IMR-90 (cell line): ENCODE data around the gene HLA-DPA1. TPM values are rescaled to one million over a fixed set of nuclear protein-coding genes. Genes with fewer than 3 reads are reported as not detected.

Experiments
- ATAC-seq: fragments of 200-7000 bp; cut with Tn5 transposase; 2 replicates; pipeline ENCODE4 v1.9.1; 2020; ENCODE audit warnings: low read depth, mild to moderate bottlenecking, moderate library complexity
- BruUV-seq: library from RNA; stranded (reverse); fragments of 400-500 nt; replicated peaks from 2 replicates; lab custom pipeline; 2021; lab: Mats Ljungman, UMichigan
- CTCF ChIA-PET: fragments of 300-600 bp; formaldehyde crosslinking; extraction: SDS; loops from one replicate; lab custom pipeline; 2021; ENCODE audit warnings: antibody characterized with exemption; lab: Yijun Ruan, JAX
- POLR2A ChIA-PET: fragments of 300-600 bp; sonication (Branson Sonifier 250); formaldehyde crosslinking; loops from one replicate; lab custom pipeline; 2022; ENCODE audit warnings: antibody characterized with exemption; ENCODE audit not compliant: unreplicated experiment; lab: Charles Lee
- DNase-seq: peaks from one replicate; pipeline ENCODE4 v3.0.0; 2013
- H2AFZ ChIP-seq: replicated peaks from 2 replicates; pipeline ENCODE3; 2013; ENCODE audit warnings: low read length, mild to moderate bottlenecking; ENCODE audit not compliant: poor library complexity
- H2AK5ac ChIP-seq: 2 replicates; pipeline ENCODE4 v1.6.1; 2013; ENCODE audit warnings: low read depth, low read length, inconsistent platforms
- H2AK9ac ChIP-seq: replicated peaks from 2 replicates; pipeline ENCODE3; 2013; ENCODE audit warnings: mild to moderate bottlenecking, low read depth, low read length, moderate library complexity; ENCODE audit not compliant: poor library complexity
- H2BK120ac ChIP-seq: 2 replicates; pipeline ENCODE4 v1.6.1; 2013; ENCODE audit warnings: low read depth, low read length, inconsistent platforms
- H2BK15ac ChIP-seq: 3 replicates; pipeline ENCODE4 v1.6.1; 2013; ENCODE audit warnings: low read depth, low read length, inconsistent platforms
- H2BK20ac ChIP-seq: 2 replicates; pipeline ENCODE4 v1.6.1; 2013; ENCODE audit warnings: low read depth, mild to moderate bottlenecking, inconsistent platforms, low read length, moderate library complexity
- H2BK5ac ChIP-seq: 2 replicates; pipeline ENCODE4 v1.6.1; 2013; ENCODE audit warnings: mild to moderate bottlenecking, low read depth, low read length, inconsistent platforms; ENCODE audit not compliant: poor library complexity, severe bottlenecking
- H3K14ac ChIP-seq: replicated peaks from 2 replicates; pipeline ENCODE4 v1.6.1; 2013; ENCODE audit warnings: low read depth, low read length, inconsistent platforms
- H3K18ac ChIP-seq: 2 replicates; pipeline ENCODE4 v1.6.1; 2013; ENCODE audit warnings: low read depth, low read length, control low read depth
- H3K23ac ChIP-seq: 2 replicates; pipeline ENCODE4 v1.6.1; 2013; ENCODE audit warnings: low read depth, low read length, inconsistent platforms
- H3K27ac ChIP-seq: 2 replicates; pipeline ENCODE4 v1.5.1; 2013; ENCODE audit warnings: mild to moderate bottlenecking, control low read depth, low read length; ENCODE audit not compliant: insufficient read depth
- H3K27me3 ChIP-seq: 2 replicates; pipeline ENCODE4 v1.6.1; 2013; ENCODE audit warnings: low read length; ENCODE audit not compliant: control insufficient read depth, insufficient read depth
- H3K36me3 ChIP-seq: 2 replicates; pipeline ENCODE4 v1.6.1; 2013; ENCODE audit warnings: low read length, mixed read lengths; ENCODE audit not compliant: control insufficient read depth, insufficient read depth
- H3K4ac ChIP-seq: 2 replicates; pipeline ENCODE4 v1.6.1; 2013; ENCODE audit warnings: low read depth, low read length, inconsistent platforms
- H3K4me1 ChIP-seq: 2 replicates; pipeline ENCODE4 v1.6.1; 2013; ENCODE audit warnings: low read length, mixed read lengths; ENCODE audit not compliant: control insufficient read depth, insufficient read depth
- H3K4me2 ChIP-seq: 2 replicates; pipeline ENCODE4 v1.6.1; 2013; ENCODE audit warnings: low read depth, mild to moderate bottlenecking, control low read depth, low read length, moderate library complexity
- H3K4me3 ChIP-seq: 2 replicates; pipeline ENCODE4 v1.5.1; 2013; ENCODE audit warnings: low read depth, mild to moderate bottlenecking, control low read depth, low read length, moderate library complexity; ENCODE audit not compliant: insufficient read depth
- H3K56ac ChIP-seq: 2 replicates; pipeline ENCODE4 v1.6.1; 2013; ENCODE audit warnings: low read length, inconsistent platforms; ENCODE audit not compliant: insufficient read depth; ENCODE audit errors: extremely low read depth
- H3K79me1 ChIP-seq, 2 experiments: 2 replicates each; pipeline ENCODE4 v1.6.1; 2013; ENCODE audit warnings: low read length in 2 of 2, inconsistent platforms in 1 of 2, low read depth in 1 of 2
- H3K9ac ChIP-seq: 2 replicates; pipeline ENCODE4 v1.6.1; 2013; ENCODE audit warnings: low read depth, low read length, control low read depth
- H3K9me1 ChIP-seq: 2 replicates; pipeline ENCODE4 v1.6.1; 2013; ENCODE audit warnings: low read length, inconsistent platforms; ENCODE audit not compliant: insufficient read depth
- H3K9me3 ChIP-seq: 2 replicates; pipeline ENCODE4 v1.6.1; 2013; ENCODE audit warnings: low read length; ENCODE audit not compliant: control insufficient read depth, insufficient read depth
- H4K20me1 ChIP-seq: 2 replicates; pipeline ENCODE4 v1.6.1; 2013; ENCODE audit warnings: low read length, inconsistent platforms; ENCODE audit not compliant: insufficient read depth
- H4K5ac ChIP-seq: 2 replicates; pipeline ENCODE4 v1.6.1; 2013; ENCODE audit warnings: mild to moderate bottlenecking, low read depth, low read length, control low read depth
- H4K8ac ChIP-seq, 2 experiments: 2 replicates each; pipeline ENCODE4 v1.6.1; 2013; ENCODE audit warnings: low read depth in 2 of 2, low read length in 2 of 2, control low read depth in 1 of 2, inconsistent platforms in 1 of 2
- H4K91ac ChIP-seq: 2 replicates; pipeline ENCODE4 v1.6.1; 2013; ENCODE audit warnings: low read depth, low read length, inconsistent platforms; ENCODE audit not compliant: insufficient read depth
- MAFK ChIP-seq: IDR thresholded peaks from 2 replicates; pipeline ENCODE4 v1.6.1; 2012; ENCODE audit warnings: low read depth, low read length, improper control_type of control experiment
- MAZ ChIP-seq: IDR thresholded peaks from 2 replicates; pipeline ENCODE4 v1.6.1; 2012; ENCODE audit warnings: low read depth, mild to moderate bottlenecking, low read length, improper control_type of control experiment, moderate library complexity, borderline replicate concordance
- NFE2L2 ChIP-seq: fragments of 150-350 bp; IDR thresholded peaks from 2 replicates; pipeline ENCODE4 v1.6.1; 2016; ENCODE audit warnings: low read depth, mild to moderate bottlenecking, low read length
- dilution Hi-C: fragments of 300-500 bp; cut with HindIII; formaldehyde crosslinking; loops from one replicate; pipeline ENCODE4 v1.14.3; 2018; ENCODE audit warnings: low sequenced_read_pairs; ENCODE audit not compliant: unreplicated experiment
- in situ Hi-C: fragments of 300-500 bp; cut with MboI; formaldehyde crosslinking; loops from 3 replicates; pipeline ENCODE4 v1.14.3; 2019; ENCODE audit warnings: low sequenced_read_pairs, inconsistent platforms, mixed read lengths
- intact Hi-C: fragments of 100-400 bp; cut with micrococcal nuclease; formaldehyde crosslinking; loops from 2 replicates; pipeline ENCODE4 v1.10.0; 2022
- polyA plus RNA-seq, 3 experiments: library from polyadenylated mRNA; depleted of rRNA; stranded (reverse); fragments of >200 nt; gene quantifications; 2 replicates each; pipeline ENCODE4 v1.2.3, GENCODE V29; 2012; ENCODE audit warnings: low replicate concordance in 1 of 3
- total RNA-seq: library from RNA; depleted of rRNA; stranded (reverse); fragments of >200 nt; gene quantifications from 2 replicates; pipeline ENCODE4 v1.2.3, GENCODE V29; 2012

The HLA-DPA1 gene
- total and polyA plus RNA-seq, 2 of the 4 experiments (the other 2 are of a cell fraction): not detected

DNA sequence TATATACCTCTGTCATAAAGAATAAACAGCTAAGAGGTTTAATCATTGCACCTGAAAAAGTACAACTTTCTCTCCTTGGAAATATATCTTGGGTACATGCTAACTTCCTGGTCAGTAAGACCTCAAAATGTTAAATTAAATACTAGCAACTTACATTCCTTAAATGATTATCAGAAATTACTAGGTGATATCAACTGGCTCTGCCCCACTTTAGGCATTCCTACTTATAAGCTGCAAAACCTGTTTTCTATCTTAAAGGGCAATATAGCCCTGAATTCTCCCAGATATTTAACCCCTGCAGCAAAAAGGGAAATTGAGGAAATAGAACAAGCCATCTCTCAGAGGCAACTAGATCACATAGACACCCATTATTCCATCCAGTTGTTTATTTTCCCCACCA is 20.8 kb downstream of the HLA-DPA1 start:
- H4K8ac ChIP-seq: no peak overlapping the region

More for the DNA sequence above, 20.8 kb downstream of the HLA-DPA1 start:
- ChIA-PET POLR2A (no interaction called here), CTCF (interaction anchor here (0.6 kb wide), 1 partner anchor 16 kb away, joined by 6 read pairs; no protein-coding TSS in a partner anchor)
- Histone ChIP-seq H3K4me1 (no peaks in the 10 kb centered on the region), H2BK120ac (no peak overlapping the region), H3K9me3 (no peaks in the 10 kb centered on the region), H3K36me3 (no peaks in the 10 kb centered on the region), H3K4me3 (no peak overlapping the region), H3K27ac (no peak overlapping the region), H3K18ac (no peak overlapping the region), H3K79me1 (no peaks in the 10 kb centered on the region), H2AK9ac (no peak overlapping the region), H3K56ac (no peak overlapping the region), H3K9me1 (no peaks in the 10 kb centered on the region), H2AFZ (no peak overlapping the region), H2BK20ac (no peak overlapping the region), H4K20me1 (no peaks in the 10 kb centered on the region), H4K91ac (no peak overlapping the region), H2BK5ac (no peak overlapping the region), H2BK15ac (no peak overlapping the region), H2AK5ac (no peak overlapping the region), H3K4me2 (no peak overlapping the region), H4K5ac (no peak overlapping the region), H3K23ac (no peak overlapping the region), H3K27me3 (peaks cover 12% of the 10 kb centered on the region), H3K4ac (no peak overlapping the region), H3K14ac (no peak overlapping the region), H3K9ac (no peak overlapping the region)
- in situ Hi-C loops: no loop called here
- intact Hi-C loops: no loop called here
- DNase-seq: no peak
- dilution Hi-C loops: no loop called here
- ATAC-seq: no peak
- BruUV-seq: no TSS peak
- no peak for TF ChIP-seq MAZ
- no peak for TF ChIP-seq NFE2L2
- TF ChIP-seq MAFK: no peak
